Measurements from ENCODE around the gene HERPUD1.
"Not testable (repeated sequence)": the region's sequence is repeated elsewhere in the genome, so short reads cannot be mapped to it uniquely, and the experiment has no call there.

HERPUD1 gene, protein sequence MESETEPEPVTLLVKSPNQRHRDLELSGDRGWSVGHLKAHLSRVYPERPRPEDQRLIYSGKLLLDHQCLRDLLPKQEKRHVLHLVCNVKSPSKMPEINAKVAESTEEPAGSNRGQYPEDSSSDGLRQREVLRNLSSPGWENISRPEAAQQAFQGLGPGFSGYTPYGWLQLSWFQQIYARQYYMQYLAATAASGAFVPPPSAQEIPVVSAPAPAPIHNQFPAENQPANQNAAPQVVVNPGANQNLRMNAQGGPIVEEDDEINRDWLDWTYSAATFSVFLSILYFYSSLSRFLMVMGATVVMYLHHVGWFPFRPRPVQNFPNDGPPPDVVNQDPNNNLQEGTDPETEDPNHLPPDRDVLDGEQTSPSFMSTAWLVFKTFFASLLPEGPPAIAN

DNA sequence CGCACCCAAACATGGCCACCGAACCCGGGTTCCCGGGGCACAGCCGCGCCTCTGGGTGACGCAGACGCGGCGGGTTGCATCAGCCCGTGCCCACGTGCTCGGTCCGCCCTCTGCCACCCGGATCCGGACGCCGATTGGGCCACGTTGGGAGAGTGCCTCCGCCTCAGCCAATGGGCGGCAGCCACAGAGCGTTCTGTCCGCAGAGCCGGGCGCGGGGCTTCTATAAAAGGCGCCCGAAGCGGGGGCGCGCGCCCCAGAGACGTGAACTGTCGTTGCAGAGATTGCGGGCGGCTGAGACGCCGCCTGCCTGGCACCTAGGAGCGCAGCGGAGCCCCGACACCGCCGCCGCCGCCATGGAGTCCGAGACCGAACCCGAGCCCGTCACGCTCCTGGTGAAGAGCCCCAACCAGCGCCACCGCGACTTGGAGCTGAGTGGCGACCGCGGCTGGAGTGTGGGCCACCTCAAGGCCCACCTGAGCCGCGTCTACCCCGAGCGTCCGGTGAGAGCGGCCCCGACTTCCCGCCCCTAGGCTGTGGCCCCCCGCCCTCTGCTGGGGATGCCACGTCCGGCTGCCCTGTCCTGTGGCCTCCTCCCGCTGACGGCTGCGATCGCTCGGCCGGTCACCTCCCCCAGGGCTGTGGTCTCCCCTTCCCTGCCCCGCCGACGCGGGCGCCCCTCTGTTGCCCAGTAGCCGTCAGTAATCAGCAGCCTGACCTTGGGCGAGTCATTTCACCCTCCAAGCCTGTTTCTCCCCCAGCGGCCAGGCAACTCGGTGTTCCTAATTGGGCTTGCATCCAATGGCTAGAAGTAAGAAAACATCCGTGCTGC is at the start of gene HERPUD1:
Gene HERPUD1 (plus strand): TSS at position 251 of the 829 bp plus-strand sequence. CDS start 103 bp downstream, at position 354.
- peak; percentile 94 to 95 for ATAC-seq

DNA sequence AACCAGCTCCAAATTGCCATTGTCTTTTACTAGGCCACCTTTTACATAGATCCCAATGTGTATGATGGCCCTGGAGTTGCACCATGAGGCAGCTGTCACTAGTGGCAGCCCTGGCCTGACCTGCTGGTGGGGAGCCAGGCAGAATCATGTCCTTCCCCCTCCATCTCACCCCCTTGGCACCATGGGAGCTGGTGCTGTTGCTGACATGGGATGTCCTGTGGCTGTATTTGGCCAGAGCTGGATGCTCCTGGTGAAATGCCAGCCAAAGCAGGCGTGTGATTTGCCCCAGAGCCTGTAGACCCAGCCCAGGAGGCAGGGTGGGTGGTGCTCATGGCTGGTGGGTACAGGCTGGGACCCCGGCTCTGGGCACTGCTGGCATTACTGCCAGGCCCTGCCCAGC is 48.4 kb upstream of the HERPUD1 start:
- ATAC-seq, result no peak

DNA sequence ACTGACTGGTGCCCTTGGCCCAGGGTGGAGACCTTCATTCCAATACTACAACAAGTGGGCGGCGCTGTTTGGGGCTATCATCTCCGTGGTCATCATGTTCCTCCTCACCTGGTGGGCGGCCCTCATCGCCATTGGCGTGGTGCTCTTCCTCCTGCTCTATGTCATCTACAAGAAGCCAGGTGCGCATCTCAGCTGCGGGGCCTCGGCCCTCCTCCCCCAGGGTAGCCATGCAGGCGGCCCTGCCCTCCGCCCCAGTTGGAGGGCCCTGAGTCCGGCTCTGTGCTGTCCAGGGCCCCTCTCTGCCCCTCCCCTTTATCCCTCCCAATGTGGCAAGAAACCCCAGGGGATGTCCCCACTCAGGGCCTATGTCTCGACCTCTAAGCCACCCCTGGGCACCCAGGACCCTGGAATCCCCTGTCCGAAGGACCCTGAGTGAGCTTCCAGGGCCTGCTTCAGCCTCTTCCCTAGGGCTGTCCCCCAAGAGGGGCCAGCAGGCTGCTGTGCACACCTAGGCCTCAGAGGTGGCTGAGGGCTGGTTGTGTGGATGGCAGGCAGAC is 47.8 kb upstream of the HERPUD1 start:
- ATAC-seq, result no peak

DNA sequence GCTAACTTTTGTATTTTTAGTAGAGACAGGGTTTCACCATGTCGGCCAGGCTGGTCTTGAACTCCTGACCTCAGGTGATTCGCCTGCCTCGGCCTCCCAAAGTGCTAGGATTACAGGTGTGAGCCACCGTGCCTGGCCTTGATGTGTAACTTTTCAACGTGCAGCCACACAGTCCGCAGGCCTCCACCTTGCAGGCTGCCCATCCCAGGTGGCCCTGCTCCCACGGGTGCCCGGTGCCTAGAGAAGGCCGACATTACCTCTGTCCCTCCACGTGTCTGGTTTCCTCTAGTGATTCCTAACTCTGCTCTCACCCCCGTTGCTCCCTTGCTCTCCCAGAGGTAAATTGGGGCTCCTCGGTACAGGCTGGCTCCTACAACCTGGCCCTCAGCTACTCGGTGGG is 47.0 kb upstream of the HERPUD1 start:
- not testable (repeated sequence) for ATAC-seq

DNA sequence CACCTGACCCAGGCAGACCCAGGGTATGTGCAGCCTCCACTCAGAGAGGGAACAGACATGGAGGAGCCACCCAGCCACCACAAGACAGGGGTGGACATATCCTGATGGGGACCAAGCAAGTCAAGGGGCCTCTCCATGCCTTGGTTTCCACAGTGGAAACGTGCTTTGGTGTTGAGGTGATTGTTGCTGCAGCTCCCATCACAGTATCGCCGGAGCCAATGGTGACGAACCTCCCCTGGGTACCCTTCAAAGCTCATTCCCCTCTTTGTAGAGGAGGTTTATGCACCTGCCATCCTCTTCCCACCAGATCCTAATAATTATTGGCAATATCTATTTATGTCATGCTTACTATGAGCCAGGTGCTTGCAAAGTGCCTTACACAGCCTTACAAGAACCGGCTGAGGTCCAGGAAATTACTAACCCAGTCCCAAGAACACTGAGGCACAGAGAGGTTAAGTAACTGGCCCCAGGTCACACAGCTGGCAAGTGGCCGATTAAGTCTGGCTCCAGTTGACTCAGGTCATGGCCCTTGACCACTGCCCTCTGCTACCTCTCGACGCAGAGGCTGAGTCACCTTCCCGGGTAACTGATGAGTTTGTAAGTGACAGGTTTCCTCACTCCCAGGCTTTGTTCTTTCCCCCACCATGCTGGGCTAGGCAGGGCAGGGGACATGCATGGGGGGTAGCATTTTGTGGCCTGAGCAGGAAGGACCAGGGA is 46.3 kb upstream of the HERPUD1 start:
- no peak for ATAC-seq

DNA sequence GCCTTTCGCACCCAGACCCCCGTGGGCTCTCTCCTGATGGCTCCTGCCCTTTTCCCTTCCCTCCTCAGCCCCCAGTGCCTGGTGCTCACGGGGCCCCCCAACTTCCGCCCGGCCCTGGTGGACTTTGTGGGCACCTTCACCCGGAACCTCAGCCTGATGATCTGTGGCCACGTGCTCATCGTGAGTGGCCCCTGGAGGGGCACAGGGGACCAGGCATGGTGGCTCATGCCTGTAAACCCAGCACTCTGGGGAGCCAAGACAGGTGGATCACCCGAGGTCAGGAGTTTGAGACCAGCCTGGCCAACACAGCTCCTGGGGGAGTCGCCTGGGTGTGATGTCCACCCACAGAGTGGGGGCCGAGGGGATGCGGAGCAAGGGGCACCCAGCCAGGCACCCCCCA is 45.6 kb upstream of the HERPUD1 start:
- ATAC-seq, result no peak

DNA sequence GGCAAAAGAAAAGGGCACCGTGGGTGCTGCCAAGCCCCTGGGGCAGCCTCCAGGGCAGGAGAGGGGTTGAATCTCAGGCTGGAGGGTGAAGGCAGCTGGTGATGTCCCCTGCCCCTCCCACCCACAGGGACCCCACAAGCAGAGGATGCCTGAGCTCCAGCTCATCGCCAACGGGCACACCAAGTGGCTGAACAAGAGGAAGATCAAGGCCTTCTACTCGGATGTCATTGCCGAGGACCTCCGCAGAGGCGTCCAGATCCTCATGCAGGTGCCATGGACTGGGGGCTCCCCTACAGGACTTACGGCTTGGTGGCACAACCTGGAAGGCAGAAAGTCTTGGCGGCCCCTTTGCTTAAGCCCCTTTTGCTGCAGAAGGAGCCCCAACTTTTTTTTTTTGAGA is 45.1 kb upstream of the HERPUD1 start:
- no peak for ATAC-seq

DNA sequence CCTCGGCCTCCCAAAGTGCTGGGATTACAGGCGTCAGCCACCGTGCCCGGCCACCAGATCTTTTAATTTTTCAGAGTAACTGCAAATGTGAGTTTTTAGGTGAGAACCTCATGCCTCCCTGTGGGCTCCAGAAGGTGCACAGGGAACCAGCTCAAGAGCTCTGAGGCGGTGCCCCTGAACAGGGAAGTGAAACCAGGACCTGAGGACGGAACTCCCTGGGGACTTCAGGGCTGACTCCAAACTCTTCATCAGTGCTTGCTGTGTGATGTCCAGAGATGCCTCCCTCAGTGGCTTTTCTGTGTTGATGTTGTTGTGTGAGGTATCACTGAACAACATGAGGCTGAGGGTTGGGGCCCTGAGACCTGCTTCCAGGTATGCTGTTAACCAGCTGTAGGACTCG is 43.1 kb upstream of the HERPUD1 start:
- ATAC-seq, result peak; percentile 20 to 25

DNA sequence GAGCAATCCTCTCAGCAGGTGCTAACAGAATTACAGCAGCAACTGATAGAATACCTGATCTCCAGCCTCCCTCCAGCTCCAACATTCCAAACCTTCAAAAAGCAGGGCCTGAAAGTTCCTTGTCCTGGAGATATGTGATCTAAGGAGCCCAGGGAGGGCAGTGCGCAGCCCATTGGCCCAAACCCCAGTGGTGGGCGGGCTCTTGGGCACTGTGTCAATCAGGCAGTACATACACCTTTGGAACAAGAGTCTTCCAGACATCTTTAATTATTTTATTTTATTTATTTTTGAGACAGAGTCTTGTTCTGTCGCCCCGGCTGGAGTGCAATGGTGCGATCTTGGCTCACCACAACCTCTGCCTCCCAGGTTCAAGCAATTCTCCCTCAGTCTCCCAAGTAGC is 42.7 kb upstream of the HERPUD1 start:
- no peak for ATAC-seq

DNA sequence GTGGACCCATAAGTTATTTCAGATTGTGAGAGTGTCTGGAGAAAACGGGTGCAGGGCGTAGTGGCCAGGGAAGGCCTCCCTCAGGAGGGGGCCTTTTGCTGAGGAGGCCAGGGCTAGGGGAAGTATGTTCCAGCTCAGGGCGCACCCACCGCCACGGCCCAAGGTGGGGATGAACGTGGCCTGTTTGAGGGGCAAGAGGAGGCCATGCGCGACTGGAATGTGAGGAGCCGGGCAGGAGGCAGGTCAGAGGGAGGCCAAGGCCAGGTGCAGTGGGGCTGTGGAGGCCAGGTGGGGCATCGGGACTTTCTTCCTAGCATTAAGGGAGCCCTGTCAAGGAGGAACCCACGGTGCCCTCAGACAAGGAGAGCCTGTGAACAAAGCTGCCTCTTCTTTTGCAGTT is 40.3 kb upstream of the HERPUD1 start:
- ATAC-seq, result no peak

DNA sequence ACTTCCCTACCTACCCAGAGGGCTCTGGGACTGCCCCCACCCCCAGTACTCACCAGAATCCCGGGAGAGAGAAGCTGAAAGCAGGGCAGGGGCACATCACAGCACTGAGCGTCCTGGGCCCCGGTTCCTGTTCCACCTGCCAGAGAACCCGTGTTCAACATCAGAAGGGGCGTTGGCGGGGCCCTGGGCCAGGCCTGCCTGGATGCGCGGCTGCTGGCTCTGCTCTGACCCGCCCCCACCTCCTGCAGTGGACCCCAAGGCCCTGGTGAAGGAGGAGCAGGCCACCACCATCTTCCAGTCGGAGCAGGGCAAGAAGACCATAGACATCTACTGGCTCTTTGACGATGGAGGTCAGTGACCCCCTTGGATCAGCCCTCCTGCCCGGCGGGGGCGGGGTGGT is 39.2 kb upstream of the HERPUD1 start:
- ATAC-seq, result no peak

DNA sequence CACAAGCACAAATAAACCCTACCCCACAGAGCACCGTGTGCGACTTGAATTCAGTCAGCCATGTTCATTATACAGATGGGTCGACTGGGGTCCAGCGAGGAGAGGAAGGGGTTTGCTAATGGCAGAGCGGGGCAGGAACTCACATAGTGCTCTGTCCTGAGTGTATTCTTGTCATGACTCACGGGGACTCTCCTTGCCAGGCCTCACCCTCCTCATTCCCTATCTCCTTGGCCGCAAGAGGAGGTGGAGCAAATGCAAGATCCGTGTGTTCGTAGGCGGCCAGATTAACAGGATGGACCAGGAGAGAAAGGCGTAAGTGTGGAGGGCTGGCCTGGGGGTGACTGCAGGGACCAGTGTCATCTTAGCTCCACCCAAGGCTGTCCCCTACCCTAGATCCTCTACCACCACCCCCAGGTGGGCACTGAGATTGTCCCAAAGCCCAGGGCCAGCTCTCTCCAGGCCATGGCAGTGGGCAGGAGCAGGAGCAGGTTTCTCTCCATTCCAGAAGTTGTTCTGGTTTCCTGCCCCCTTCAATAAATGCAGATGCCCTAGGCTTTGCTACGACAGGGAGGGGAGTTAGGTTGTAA is 37.5 kb upstream of the HERPUD1 start:
- no peak for ATAC-seq

DNA sequence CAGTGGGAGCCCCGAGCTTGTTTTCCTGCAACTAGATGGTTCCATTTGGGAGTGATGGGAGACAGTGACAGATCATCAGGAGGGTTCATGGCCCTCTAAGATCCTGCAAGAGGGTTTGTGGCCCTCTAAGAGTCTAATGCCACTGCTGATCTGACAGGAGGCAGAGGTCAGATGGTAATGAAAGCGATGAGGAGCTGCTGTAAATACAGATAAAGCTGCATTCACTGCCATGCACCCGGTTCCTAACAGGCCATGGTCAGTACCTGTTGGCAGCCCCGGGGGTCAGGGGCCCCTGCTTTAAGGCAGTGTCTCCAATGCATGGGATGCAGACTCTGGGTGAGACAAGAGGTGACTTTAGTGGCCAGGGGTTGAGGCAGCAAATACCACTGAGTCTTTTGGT is 36.1 kb upstream of the HERPUD1 start:
- no peak for ATAC-seq

DNA sequence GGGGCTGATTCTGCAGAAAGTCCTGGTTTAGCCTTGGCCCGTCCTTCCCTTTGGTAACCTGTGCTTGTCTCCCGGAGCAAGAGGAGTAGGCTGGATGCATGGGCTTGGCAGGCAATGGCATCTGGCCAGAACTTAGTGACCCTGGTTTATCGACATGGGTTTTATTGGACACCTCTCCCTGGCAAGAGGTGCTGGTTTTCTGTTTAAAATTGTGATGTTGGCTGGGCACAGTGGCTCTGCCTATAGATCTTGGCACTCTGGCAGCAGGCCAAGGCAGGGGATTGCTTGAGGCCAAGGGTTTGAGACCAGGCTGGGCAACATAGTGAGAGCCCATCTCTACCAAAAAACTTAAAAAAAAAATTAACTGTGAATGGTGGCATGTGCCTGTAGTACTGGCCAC is 35.7 kb upstream of the HERPUD1 start:
- no peak for ATAC-seq

DNA sequence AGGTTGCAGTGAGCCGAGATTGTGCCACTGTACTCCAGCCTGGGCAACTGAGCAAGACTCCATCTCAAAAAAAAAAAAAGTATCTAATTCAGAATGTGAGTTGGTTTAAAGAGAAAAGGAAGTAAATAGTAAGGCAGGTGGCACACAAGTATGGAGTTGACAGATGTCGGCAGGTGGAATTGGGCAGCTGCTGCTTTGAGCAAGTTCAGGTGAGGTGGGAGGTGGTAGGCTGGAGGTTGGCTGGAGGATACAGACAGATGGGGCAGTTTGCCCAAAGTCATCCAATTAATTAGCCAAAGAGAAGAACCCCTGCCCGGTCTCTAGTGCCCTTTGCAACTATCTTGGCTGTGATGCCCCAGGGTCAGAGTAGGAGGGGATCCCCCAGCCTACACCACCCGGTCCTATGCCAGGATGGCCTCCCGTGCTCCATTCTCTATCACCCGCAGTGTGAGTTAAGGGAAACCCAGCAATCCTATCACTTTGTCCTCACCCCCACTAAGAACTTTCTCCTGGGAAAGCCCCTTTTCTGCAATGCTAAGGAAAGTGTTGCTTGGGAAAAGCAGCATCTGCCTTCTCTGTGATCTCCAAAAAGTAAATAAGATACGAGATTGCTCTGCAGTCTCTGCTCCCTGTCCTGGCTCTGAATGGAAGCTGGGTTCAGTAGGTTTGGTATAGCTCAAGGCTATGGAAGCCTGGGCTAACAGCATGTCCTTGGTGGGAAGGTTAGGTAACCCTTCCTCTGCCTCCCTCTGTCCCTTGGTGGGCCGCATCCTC is 34.7 kb upstream of the HERPUD1 start:
- ATAC-seq, result no peak

DNA sequence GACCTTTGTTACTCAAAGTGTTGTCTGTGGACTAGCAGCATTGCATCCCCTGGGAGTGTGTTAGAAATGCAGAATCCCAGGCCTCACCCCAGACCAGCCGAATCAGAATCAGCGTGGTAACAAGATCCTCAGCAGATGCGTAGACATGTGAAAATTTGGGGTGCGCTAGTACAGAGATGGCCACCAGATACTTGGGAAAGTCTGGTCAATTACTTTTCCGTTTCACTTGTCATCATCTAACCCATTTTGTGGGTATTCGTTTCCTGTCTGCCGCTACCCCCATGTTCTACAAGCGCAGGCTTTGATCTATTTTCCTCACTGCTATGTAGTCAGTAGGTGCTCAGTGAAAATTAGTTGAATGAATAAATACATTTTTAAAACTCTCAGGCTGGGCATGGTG is 33.1 kb upstream of the HERPUD1 start:
- ATAC-seq, result peak in 1 of 2 donors; percentile 36

DNA sequence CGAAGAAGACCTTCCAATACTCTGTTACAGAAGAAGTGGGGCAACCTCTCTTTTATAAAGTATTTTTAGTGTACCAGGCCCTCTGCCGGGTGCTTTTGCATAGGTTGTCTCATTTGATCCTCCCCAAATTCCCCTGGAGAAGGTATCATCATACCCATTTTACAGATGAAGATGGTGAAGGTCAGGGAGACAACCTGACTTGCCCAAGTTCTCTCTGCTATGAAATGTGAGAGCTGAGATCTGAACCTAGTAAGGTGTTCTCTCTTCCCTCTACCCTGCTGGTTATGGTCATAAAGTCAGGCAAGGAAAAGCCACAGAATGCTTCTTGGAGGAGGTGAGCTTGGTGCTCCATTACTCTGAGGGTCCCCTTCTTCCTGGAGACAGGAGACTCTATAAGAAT is 28.1 kb upstream of the HERPUD1 start:
- no peak for ATAC-seq

DNA sequence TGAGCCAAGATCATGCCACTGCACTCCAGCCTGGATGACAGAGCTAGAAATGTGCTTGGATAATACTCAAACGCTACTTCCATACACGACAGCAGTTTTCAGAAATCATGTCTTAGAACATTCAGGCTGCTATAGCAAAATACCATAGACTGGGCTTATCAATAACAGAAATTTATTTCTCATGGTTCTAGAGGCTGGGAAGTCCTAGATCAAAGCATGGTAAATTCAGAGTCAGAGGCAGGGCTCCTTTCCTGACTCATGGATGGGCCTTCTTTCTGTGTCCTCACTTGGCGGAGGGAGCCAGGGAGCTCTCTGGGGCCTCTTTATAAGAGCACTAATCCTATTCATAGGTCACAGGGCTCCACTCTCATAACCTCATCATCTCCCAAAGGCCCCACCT is 24.5 kb upstream of the HERPUD1 start:
- no peak for ATAC-seq

DNA sequence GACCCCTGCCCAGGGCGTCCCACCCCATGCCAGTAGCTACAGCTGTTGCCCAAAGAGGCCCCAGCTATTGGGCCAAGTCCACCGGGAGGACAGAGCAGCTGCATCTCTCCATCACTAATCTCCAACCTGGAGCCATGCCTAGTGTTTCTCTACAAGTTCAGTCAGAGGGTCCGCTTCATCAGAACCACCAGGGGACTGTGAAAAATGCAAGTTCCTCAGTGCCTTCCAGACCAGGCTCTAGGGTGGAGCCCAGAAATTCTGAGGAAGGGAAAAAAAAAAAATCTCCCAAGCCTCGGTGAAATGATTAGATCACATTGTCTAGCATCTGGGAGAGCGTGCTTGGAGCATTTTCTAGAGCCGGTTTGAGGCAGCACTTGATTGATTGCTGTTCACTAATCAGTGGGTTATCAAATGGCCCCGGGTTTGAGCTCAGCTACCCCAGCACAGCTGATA is 22.4 kb upstream of the HERPUD1 start:
- no peak for ATAC-seq

DNA sequence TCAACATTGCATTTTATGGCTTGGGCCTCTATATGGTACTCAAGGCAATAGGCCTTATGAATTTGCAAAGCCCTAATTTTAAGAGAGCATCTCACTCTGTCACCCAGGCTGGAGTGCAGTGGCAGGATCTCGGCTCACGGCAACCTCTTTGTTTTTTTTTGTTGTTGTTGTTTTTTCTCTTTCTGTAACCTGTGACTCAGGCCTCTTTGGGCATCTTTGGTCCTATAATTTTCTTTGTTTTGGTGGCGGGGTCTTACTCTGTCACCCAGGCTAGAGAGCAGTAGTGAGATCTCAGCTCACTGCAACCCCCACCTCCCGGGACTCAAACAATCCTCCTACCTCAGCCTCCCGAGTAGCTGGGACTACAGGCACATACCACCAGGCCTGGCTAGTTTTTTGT is 21.8 kb upstream of the HERPUD1 start:
- ATAC-seq, result no peak

DNA sequence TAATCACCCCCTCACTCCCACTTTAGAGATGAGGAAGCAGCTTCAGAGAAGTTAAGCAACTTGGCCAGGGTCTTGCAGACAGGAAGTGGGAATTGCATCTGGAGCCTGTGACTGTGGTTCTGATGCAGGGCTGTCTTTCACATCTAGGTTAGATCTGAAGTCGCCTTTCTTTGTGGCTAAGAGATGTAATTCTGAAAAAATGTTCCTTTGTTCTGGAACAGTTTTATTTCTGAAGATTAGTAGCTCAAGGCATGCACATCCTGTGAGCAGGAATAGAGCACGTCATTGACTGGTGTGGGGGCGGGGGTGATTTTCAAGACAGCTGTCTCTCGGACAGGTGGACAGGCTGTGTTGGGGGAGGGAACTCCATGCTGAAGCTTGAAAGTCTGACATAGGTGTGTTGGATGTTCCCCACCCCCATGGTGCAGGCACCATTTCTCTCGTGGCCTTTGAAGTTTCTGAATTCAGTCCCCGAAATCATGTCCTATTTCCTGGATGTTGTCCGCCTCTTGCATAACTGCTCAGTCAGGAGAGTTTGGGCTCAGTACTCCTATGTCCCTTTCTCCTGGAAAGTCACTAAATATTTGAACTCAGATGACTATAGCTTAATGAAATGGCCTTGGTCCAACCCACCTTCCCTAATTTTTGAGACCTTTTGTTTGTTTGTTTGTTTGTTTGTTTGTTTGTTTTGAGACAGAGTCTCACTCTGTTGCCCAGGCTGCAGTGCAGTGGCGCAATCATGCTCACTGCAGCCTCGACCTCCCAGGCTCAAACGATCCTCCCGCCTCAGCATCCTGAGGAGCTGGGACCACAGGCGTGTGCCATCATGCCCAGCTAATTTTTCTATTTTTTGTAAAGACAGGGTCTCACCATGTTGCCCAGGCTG is 21.0 kb upstream of the HERPUD1 start:
- no peak for ATAC-seq
